ENCODE data around the gene ENTR1. TPM values are rescaled to one million over a fixed set of nuclear protein-coding genes. Genes with fewer than 3 reads are reported as not detected.

ENTR1 gene
- total and polyA plus RNA-seq, 10 of the 15 experiments (the other 5 are each of a cell fraction or from before 2014, with no cell fraction given): 8.2 to 96.4 (median 41.1) TPM

DNA sequence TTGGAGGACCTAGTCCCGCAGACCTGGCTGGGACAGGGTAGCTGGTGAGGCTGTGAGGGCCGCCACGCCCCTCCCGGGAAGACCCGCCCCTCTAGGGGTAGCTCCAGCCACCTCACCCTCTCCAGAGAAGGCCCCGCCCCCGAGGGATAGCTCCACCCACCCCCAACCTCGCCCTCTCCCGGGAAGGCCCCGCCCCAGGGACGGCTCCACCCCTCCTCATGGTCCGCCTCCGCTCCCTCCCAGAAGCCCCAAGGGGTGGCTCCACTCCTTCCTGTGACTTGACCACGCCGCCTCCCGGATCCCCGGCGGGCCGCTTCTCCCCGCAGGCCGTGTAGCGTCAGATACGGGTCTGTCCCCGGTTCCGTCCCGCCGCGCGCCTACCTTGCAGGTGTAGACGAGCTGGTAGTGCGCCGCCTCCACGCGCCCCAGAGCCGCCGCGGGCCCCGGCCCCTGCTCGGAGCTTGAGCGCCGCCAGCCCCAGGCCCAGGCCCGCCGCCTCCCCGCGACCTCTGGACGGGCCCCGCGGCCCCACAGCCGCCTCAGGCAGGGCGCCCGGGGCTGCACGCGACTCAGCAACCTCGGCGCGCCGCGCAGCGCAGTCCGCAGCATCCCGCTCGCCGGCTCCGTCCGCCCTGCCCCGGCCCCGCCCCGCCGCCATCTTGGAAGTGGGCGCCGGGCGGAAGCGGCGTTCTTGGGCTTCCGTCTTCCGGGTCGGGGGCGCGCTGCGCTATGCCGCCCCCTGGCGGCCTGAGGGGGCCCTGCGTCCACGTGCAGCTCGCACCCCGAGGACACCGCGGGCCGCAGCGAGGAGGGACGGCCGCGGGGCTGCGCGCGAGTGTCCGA, 47.1 kb downstream of the ENTR1 start, which contains the start of gene DNLZ (continued):
- TF ChIP-seq, protein P1, sequence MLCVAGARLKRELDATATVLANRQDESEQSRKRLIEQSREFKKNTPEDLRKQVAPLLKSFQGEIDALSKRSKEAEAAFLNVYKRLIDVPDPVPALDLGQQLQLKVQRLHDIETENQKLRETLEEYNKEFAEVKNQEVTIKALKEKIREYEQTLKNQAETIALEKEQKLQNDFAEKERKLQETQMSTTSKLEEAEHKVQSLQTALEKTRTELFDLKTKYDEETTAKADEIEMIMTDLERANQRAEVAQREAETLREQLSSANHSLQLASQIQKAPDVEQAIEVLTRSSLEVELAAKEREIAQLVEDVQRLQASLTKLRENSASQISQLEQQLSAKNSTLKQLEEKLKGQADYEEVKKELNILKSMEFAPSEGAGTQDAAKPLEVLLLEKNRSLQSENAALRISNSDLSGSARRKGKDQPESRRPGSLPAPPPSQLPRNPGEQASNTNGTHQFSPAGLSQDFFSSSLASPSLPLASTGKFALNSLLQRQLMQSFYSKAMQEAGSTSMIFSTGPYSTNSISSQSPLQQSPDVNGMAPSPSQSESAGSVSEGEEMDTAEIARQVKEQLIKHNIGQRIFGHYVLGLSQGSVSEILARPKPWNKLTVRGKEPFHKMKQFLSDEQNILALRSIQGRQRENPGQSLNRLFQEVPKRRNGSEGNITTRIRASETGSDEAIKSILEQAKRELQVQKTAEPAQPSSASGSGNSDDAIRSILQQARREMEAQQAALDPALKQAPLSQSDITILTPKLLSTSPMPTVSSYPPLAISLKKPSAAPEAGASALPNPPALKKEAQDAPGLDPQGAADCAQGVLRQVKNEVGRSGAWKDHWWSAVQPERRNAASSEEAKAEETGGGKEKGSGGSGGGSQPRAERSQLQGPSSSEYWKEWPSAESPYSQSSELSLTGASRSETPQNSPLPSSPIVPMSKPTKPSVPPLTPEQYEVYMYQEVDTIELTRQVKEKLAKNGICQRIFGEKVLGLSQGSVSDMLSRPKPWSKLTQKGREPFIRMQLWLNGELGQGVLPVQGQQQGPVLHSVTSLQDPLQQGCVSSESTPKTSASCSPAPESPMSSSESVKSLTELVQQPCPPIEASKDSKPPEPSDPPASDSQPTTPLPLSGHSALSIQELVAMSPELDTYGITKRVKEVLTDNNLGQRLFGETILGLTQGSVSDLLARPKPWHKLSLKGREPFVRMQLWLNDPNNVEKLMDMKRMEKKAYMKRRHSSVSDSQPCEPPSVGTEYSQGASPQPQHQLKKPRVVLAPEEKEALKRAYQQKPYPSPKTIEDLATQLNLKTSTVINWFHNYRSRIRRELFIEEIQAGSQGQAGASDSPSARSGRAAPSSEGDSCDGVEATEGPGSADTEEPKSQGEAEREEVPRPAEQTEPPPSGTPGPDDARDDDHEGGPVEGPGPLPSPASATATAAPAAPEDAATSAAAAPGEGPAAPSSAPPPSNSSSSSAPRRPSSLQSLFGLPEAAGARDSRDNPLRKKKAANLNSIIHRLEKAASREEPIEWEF (IDR thresholded peaks at IDR 0.05; ENCODE audit: insufficient replicate concordance, low read depth, low read length): no peak
- TF ChIP-seq CBX3 (IDR thresholded peaks at IDR 0.05; ENCODE audit: borderline replicate concordance, low read depth) (no peak), MYB (IDR thresholded peaks at IDR 0.05; ENCODE audit: borderline replicate concordance, low read depth, low read length) (no peak), SMC3 (IDR thresholded peaks at IDR 0.05; ENCODE audit: borderline replicate concordance, low read length) (peak; percentile 38; the same call in 1 of the 2 replicates), GATAD2B (conservative IDR thresholded peaks at IDR 0.05; ENCODE audit: low read depth) (peak; percentile 96), BMI1 (IDR thresholded peaks at IDR 0.05; ENCODE audit: borderline replicate concordance) (no peak), HDAC2 (IDR thresholded peaks at IDR 0.05) (no peak), HCFC1 (IDR thresholded peaks at IDR 0.05; ENCODE audit: low read length) (peak; percentile 82), SMARCA5 (IDR thresholded peaks at IDR 0.05) (peak; percentile 79), TARDBP (IDR thresholded peaks at IDR 0.05; ENCODE audit: borderline replicate concordance) (peak; percentile 73; the same call in 1 of the 2 replicates), SMAD5 (IDR thresholded peaks at IDR 0.05; ENCODE audit: low read depth) (peak; percentile 77; the same call in 1 of the 2 replicates), JUNB (IDR thresholded peaks at IDR 0.05) (no peak), SIX5 (IDR thresholded peaks at IDR 0.05; ENCODE audit: low read depth, low read length, severe bottlenecking) (peak; percentile 70), EED (IDR thresholded peaks at IDR 0.05; ENCODE audit: low read depth) (no peak), ZBED1 (IDR thresholded peaks at IDR 0.05; ENCODE audit: borderline replicate concordance) (no peak)
- TF ChIP-seq, protein P2, sequence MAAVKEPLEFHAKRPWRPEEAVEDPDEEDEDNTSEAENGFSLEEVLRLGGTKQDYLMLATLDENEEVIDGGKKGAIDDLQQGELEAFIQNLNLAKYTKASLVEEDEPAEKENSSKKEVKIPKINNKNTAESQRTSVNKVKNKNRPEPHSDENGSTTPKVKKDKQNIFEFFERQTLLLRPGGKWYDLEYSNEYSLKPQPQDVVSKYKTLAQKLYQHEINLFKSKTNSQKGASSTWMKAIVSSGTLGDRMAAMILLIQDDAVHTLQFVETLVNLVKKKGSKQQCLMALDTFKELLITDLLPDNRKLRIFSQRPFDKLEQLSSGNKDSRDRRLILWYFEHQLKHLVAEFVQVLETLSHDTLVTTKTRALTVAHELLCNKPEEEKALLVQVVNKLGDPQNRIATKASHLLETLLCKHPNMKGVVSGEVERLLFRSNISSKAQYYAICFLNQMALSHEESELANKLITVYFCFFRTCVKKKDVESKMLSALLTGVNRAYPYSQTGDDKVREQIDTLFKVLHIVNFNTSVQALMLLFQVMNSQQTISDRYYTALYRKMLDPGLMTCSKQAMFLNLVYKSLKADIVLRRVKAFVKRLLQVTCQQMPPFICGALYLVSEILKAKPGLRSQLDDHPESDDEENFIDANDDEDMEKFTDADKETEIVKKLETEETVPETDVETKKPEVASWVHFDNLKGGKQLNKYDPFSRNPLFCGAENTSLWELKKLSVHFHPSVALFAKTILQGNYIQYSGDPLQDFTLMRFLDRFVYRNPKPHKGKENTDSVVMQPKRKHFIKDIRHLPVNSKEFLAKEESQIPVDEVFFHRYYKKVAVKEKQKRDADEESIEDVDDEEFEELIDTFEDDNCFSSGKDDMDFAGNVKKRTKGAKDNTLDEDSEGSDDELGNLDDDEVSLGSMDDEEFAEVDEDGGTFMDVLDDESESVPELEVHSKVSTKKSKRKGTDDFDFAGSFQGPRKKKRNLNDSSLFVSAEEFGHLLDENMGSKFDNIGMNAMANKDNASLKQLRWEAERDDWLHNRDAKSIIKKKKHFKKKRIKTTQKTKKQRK (IDR thresholded peaks at IDR 0.05; ENCODE audit: low read depth, low read length): no peak
- TF ChIP-seq, protein P3, sequence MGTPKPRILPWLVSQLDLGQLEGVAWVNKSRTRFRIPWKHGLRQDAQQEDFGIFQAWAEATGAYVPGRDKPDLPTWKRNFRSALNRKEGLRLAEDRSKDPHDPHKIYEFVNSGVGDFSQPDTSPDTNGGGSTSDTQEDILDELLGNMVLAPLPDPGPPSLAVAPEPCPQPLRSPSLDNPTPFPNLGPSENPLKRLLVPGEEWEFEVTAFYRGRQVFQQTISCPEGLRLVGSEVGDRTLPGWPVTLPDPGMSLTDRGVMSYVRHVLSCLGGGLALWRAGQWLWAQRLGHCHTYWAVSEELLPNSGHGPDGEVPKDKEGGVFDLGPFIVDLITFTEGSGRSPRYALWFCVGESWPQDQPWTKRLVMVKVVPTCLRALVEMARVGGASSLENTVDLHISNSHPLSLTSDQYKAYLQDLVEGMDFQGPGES (IDR thresholded peaks at IDR 0.05): no peak; the same call in 1 of the 2 replicates
- TF ChIP-seq, protein P4, sequence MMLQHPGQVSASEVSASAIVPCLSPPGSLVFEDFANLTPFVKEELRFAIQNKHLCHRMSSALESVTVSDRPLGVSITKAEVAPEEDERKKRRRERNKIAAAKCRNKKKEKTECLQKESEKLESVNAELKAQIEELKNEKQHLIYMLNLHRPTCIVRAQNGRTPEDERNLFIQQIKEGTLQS (IDR thresholded peaks at IDR 0.05; ENCODE audit: borderline replicate concordance, extremely low read depth, low read depth, low read length): peak; percentile 19; the same call in 1 of the 2 replicates

Measured in GM12878 (cell line).